ENCODE data around the gene DYNC1LI2. TPM values are rescaled to one million over a fixed set of nuclear protein-coding genes. Genes with fewer than 3 reads are reported as not detected.

The DYNC1LI2 gene
- total and polyA plus RNA-seq, 2 of the 8 experiments (the other 6 are each of a cell fraction or from before 2014, with no cell fraction given) = 35.0 to 70.8 TPM

DNA sequence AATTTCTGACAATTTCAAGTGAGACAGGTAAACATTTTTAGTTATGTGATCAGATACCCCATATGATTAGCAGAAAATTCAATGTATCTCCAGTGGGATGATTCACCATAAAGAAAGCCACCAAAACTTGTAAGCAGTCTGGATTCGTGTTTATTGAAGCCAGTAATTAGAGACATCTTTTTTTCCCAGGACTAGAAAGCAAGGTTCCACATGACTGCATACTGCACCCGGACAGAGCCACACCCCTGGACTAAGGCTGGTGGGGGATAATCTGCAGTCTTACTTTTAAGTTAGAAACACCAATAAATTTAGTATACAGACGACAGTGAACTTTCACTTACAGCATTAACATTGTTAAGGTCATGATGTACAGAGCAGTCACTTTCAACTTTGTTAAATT, 30.6 kb downstream of the DYNC1LI2 start:
- ChIA-PET CTCF (ENCODE audit: partially characterized antibody) (interaction anchor here (1.0 kb wide), 1 partner anchor 17 kb away, joined by 3 read pairs; no protein-coding TSS in a partner anchor), POLR2A (ENCODE audit: partially characterized antibody) (interaction anchor here (1.3 kb wide), 1 partner anchor 12 kb away, joined by 3 read pairs; no protein-coding TSS in a partner anchor)
- no peak overlapping the region for H3K27ac ChIP-seq (ENCODE audit: low read depth, low read length)
- H3K4me3 ChIP-seq (ENCODE audit: extremely low read depth in 1 of 4, insufficient read depth in 2 of 4, low read depth in 3 of 4, low read length in 4 of 4) = no peak overlapping the region
- H3K56ac ChIP-seq (replicated peaks; ENCODE audit: insufficient read length, low read depth, low read length) = no peak overlapping the region
- no peak overlapping the region for H2AK5ac ChIP-seq (ENCODE audit: low read depth, low read length)
- H2BK20ac ChIP-seq (ENCODE audit: low read length) = no peak overlapping the region
- H3K4me1 ChIP-seq (replicated peaks in 1 of 4; ENCODE audit: control insufficient read depth in 3 of 4, insufficient read depth in 4 of 4, low read length in 3 of 4) = no peaks in the 10 kb centered on the region
- H3K9ac ChIP-seq (replicated peaks in 1 of 4; ENCODE audit: extremely low read depth in 1 of 4, low read depth in 3 of 4, low read length in 3 of 4) = no peak overlapping the region
- no peak overlapping the region for H2BK12ac ChIP-seq (ENCODE audit: low read depth, low read length)
- no peaks in the 10 kb centered on the region for H3K79me2 ChIP-seq (ENCODE audit: control insufficient read depth in 1 of 2, insufficient read depth in 2 of 2, low read length in 2 of 2)
- H4K8ac ChIP-seq (ENCODE audit: extremely low read depth, insufficient read depth, low read length) = no peak overlapping the region
- FAIRE-seq = no peak
- H3K4ac ChIP-seq (replicated peaks; ENCODE audit: insufficient read length, low read depth, low read length) = no peak overlapping the region
- no peaks in the 10 kb centered on the region for H3K23me2 ChIP-seq (ENCODE audit: low read depth, low read length)
- H3K18ac ChIP-seq (ENCODE audit: extremely low read depth, low read length) = no peak overlapping the region
- no peaks in the 10 kb centered on the region for H3K79me1 ChIP-seq (ENCODE audit: low read depth, low read length)
- H3K36me3 ChIP-seq (ENCODE audit: control insufficient read depth in 2 of 4, insufficient read depth in 4 of 4, low read length in 3 of 4) = peaks cover 17 to 49% (median 32%) of the 10 kb centered on the region in 4 experiments; a peak in 7 of 8 replicates
- H3K23ac ChIP-seq (ENCODE audit: insufficient read length) = no peak overlapping the region
- no peak overlapping the region for H2BK15ac ChIP-seq (ENCODE audit: low read length)
- WGBS, 2 experiments (ENCODE audit: extremely low coverage in 1 of 2, insufficient coverage in 1 of 2, insufficient read length in 1 of 2, insufficient replicate concordance in 2 of 2, low coverage in 1 of 2, low lambda C conversion rate in 2 of 2, missing lambda C conversion rate in 1 of 2) = 85% methylated on average over 3 of the region's 3 CpGs; no CpG with 5 or more reads in 1 of the 2 experiments
- no peak overlapping the region for H2BK5ac ChIP-seq (ENCODE audit: low read depth, low read length)
- H3K27me3 ChIP-seq (replicated peaks in 1 of 4; ENCODE audit: control insufficient read depth in 3 of 4, extremely low read depth in 1 of 4, insufficient read depth in 3 of 4, low read length in 3 of 4) = no peaks in the 10 kb centered on the region
- H4K20me1 ChIP-seq (replicated peaks in 1 of 2; ENCODE audit: control insufficient read depth in 1 of 2, insufficient read depth in 2 of 2, low read length in 2 of 2) = peaks cover 2 to 4% of the 10 kb centered on the region in 2 experiments
- no peak overlapping the region for H4K91ac ChIP-seq (replicated peaks; ENCODE audit: insufficient read length, low read length)
- TF ChIP-seq POLR2A (IDR thresholded peaks at IDR 0.05; ENCODE audit: control extremely low read depth in 1 of 2, low read depth in 2 of 2, low read length in 2 of 2) = no peak
- TF ChIP-seq JUND (IDR thresholded peaks at IDR 0.05; ENCODE audit: low read length) = no peak
- no peak for TF ChIP-seq KDM1A (IDR thresholded peaks at IDR 0.05; ENCODE audit: borderline replicate concordance, low read length)
- H3K4me2 ChIP-seq (ENCODE audit: insufficient read depth in 1 of 2, low read depth in 2 of 2, low read length in 2 of 2) = no peak overlapping the region
- no peak overlapping the region for H4K5ac ChIP-seq (ENCODE audit: insufficient read length, low read depth, low read length)
- no peak for DNase-seq (ENCODE audit: low read depth in 1 of 2, low spot score in 2 of 2)
- no peak overlapping the region for H3K14ac ChIP-seq (ENCODE audit: insufficient read length)
- no peaks in the 10 kb centered on the region for H3K9me3 ChIP-seq (ENCODE audit: insufficient read depth in 2 of 2, low read depth in 1 of 2, low read length in 1 of 2)
- H2BK120ac ChIP-seq (replicated peaks; ENCODE audit: low read depth, low read length) = no peak overlapping the region
- H2AFZ ChIP-seq (ENCODE audit: low read length) = no peak overlapping the region
